ENCODE measurements around the gene PMEPA1. TPM values are rescaled to one million over a fixed set of nuclear protein-coding genes. Genes with fewer than 3 reads are reported as not detected.

PMEPA1 gene
- total and polyA plus RNA-seq, 2 experiments from 2014 or later = 7.3 to 15.4 TPM

DNA sequence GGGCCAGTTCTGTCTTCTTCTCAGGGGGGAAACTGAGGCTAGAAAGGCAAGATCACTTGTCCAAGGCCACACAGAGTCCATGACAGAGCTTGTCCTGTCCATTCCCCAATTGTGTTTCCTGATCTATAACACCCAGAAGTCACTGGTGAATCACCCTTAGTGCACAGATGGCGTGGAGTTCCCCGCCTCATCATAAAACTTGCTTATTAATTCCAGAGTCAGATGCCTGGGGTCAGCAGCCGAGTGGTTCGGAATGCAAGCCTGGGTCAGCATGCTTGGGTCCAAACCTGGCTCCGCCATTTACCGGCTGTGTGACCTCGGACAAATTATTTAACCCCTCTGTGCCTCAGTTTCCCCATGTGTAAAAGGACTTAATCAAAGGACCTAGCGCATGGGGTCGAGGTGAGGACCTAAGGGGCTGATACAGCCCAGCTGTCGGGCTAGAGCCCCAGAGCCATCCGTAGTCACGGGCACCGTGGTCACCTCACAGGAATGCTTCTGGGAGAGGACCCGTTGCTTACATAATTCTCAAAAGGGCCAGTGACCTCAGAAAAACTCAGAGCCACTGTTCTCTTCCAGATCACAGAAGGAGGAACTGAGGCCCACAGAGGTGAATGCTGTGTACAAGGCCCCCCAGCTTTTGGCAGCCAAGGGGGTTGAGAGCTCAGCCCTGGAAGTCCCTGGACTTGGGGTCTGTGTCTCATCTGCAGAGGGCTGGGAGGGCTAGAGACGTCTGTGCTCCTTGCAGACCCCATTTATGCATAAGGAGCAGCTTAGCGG is 88.2 kb downstream of the PMEPA1 start:
- peaks cover 9% of the 10 kb centered on the region for H3K4me1 Mint-ChIP-seq
- H2AFZ ChIP-seq = no peak overlapping the region
- no peaks in the 10 kb centered on the region for H3F3A ChIP-seq (replicated peaks; ENCODE audit: low read depth)
- TF ChIP-seq EZH2phosphoT487 (IDR thresholded peaks at IDR 0.05; ENCODE audit: unreplicated experiment) = no peak
- TF ChIP-seq STAT1 (IDR thresholded peaks at IDR 0.05; ENCODE audit: unreplicated experiment) = no peak
- TF ChIP-seq ZNF331 (CRISPR knock-in tag; IDR thresholded peaks at IDR 0.05; ENCODE audit: low read depth) = no peak
- TF ChIP-seq POLR2AphosphoS5 (IDR thresholded peaks at IDR 0.05; ENCODE audit: low read depth) = no peak
- TF ChIP-seq, protein P1, sequence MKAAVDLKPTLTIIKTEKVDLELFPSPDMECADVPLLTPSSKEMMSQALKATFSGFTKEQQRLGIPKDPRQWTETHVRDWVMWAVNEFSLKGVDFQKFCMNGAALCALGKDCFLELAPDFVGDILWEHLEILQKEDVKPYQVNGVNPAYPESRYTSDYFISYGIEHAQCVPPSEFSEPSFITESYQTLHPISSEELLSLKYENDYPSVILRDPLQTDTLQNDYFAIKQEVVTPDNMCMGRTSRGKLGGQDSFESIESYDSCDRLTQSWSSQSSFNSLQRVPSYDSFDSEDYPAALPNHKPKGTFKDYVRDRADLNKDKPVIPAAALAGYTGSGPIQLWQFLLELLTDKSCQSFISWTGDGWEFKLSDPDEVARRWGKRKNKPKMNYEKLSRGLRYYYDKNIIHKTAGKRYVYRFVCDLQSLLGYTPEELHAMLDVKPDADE (IDR thresholded peaks at IDR 0.05) = no peak
- TF ChIP-seq ZNF114 (CRISPR knock-in tag; IDR thresholded peaks at IDR 0.05) = no peak
- TF ChIP-seq, protein P2, sequence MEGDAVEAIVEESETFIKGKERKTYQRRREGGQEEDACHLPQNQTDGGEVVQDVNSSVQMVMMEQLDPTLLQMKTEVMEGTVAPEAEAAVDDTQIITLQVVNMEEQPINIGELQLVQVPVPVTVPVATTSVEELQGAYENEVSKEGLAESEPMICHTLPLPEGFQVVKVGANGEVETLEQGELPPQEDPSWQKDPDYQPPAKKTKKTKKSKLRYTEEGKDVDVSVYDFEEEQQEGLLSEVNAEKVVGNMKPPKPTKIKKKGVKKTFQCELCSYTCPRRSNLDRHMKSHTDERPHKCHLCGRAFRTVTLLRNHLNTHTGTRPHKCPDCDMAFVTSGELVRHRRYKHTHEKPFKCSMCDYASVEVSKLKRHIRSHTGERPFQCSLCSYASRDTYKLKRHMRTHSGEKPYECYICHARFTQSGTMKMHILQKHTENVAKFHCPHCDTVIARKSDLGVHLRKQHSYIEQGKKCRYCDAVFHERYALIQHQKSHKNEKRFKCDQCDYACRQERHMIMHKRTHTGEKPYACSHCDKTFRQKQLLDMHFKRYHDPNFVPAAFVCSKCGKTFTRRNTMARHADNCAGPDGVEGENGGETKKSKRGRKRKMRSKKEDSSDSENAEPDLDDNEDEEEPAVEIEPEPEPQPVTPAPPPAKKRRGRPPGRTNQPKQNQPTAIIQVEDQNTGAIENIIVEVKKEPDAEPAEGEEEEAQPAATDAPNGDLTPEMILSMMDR (conservative IDR thresholded peaks at IDR 0.05; ENCODE audit: low read depth in 2 of 2) = no peak
- TF ChIP-seq NANOG (IDR thresholded peaks at IDR 0.05; ENCODE audit: borderline replicate concordance) = no peak
- TF ChIP-seq CREB1 (CRISPR knock-in tag; IDR thresholded peaks at IDR 0.05; ENCODE audit: low read depth) = no peak
- DNase-seq (ENCODE audit: low spot score) = no peak
- H3K4me3 ChIP-seq = no peak overlapping the region
- no peaks in the 10 kb centered on the region; the same call in 1 of the 3 replicates for H3K36me3 Mint-ChIP-seq (ENCODE audit: low read depth)
- H3K9me2 ChIP-seq (ENCODE audit: insufficient read depth) = peaks cover 8% of the 10 kb centered on the region; the same call in 1 of the 2 replicates
- H4K20me1 ChIP-seq (replicated peaks; ENCODE audit: insufficient read depth) = no peaks in the 10 kb centered on the region
- H3K4me3 Mint-ChIP-seq = no peak overlapping the region
- H3K27me3 Mint-ChIP-seq (ENCODE audit: insufficient read depth, low read depth, poor library complexity) = peaks cover 4% of the 10 kb centered on the region
- H3K4me1 ChIP-seq (ENCODE audit: insufficient read depth) = peaks cover 5% of the 10 kb centered on the region
- no peak for ATAC-seq
- H3K36me3 ChIP-seq (ENCODE audit: insufficient read depth) = no peaks in the 10 kb centered on the region
- H3K27me3 ChIP-seq (ENCODE audit: insufficient read depth) = no peaks in the 10 kb centered on the region
- no peak overlapping the region for H3K27ac ChIP-seq (ENCODE audit: low read depth)
- H3K27ac Mint-ChIP-seq = no peak overlapping the region
- H3K9me3 Mint-ChIP-seq = peaks cover 10% of the 10 kb centered on the region; the same call in 2 of the 3 replicates
- no peaks in the 10 kb centered on the region for H3K79me2 ChIP-seq (replicated peaks; ENCODE audit: insufficient read depth)
- no peak overlapping the region for H3K4me2 ChIP-seq

DNA sequence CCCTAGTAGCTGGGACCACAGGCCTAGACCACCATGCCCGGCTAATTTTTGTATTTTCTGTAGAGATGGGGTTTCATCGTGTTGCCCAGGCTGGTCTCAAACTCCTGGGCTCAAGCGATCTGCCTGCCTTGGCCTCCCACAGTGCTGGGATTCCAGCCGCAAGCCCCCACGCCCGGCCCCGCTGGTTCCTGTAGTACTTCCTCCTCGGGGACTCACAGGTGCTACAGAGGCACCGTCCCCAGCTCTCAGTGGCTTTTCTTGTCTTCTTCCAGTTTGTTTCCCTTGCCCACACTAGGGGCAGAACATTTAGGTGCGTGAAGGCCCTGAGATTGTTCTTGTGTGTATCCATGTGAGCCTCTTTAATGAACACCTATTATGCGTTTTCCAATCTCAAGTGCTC is 88.8 kb downstream of the PMEPA1 start:
- no peaks in the 10 kb centered on the region for H3K36me3 ChIP-seq (ENCODE audit: insufficient read depth)
- H3K4me1 Mint-ChIP-seq = peaks cover 4% of the 10 kb centered on the region
- no peaks in the 10 kb centered on the region for H3F3A ChIP-seq (replicated peaks; ENCODE audit: low read depth)
- H3K27ac Mint-ChIP-seq = no peak overlapping the region
- TF ChIP-seq NANOG (IDR thresholded peaks at IDR 0.05; ENCODE audit: borderline replicate concordance) = no peak
- no peak for TF ChIP-seq JUNB (IDR thresholded peaks at IDR 0.05; ENCODE audit: unreplicated experiment)
- no peak for TF ChIP-seq CREB1 (CRISPR knock-in tag; IDR thresholded peaks at IDR 0.05; ENCODE audit: low read depth)
- TF ChIP-seq EZH2phosphoT487 (IDR thresholded peaks at IDR 0.05; ENCODE audit: unreplicated experiment) = no peak
- TF ChIP-seq, protein P1 (IDR thresholded peaks at IDR 0.05) = no peak
- no peak for TF ChIP-seq POLR2AphosphoS5 (IDR thresholded peaks at IDR 0.05; ENCODE audit: low read depth)
- no peak for TF ChIP-seq STAT1 (IDR thresholded peaks at IDR 0.05; ENCODE audit: unreplicated experiment)
- TF ChIP-seq ZNF331 (CRISPR knock-in tag; IDR thresholded peaks at IDR 0.05; ENCODE audit: low read depth) = no peak
- TF ChIP-seq, protein P2 (conservative IDR thresholded peaks at IDR 0.05; ENCODE audit: low read depth in 2 of 2) = no peak
- TF ChIP-seq, protein P3, sequence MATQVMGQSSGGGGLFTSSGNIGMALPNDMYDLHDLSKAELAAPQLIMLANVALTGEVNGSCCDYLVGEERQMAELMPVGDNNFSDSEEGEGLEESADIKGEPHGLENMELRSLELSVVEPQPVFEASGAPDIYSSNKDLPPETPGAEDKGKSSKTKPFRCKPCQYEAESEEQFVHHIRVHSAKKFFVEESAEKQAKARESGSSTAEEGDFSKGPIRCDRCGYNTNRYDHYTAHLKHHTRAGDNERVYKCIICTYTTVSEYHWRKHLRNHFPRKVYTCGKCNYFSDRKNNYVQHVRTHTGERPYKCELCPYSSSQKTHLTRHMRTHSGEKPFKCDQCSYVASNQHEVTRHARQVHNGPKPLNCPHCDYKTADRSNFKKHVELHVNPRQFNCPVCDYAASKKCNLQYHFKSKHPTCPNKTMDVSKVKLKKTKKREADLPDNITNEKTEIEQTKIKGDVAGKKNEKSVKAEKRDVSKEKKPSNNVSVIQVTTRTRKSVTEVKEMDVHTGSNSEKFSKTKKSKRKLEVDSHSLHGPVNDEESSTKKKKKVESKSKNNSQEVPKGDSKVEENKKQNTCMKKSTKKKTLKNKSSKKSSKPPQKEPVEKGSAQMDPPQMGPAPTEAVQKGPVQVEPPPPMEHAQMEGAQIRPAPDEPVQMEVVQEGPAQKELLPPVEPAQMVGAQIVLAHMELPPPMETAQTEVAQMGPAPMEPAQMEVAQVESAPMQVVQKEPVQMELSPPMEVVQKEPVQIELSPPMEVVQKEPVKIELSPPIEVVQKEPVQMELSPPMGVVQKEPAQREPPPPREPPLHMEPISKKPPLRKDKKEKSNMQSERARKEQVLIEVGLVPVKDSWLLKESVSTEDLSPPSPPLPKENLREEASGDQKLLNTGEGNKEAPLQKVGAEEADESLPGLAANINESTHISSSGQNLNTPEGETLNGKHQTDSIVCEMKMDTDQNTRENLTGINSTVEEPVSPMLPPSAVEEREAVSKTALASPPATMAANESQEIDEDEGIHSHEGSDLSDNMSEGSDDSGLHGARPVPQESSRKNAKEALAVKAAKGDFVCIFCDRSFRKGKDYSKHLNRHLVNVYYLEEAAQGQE (IDR thresholded peaks at IDR 0.05; ENCODE audit: unreplicated experiment) = no peak
- TF ChIP-seq ZNF114 (CRISPR knock-in tag; IDR thresholded peaks at IDR 0.05) = no peak
- TF ChIP-seq EZH2 (IDR thresholded peaks at IDR 0.05; ENCODE audit: low read depth, unreplicated experiment) = no peak
- no peak overlapping the region for H3K4me3 Mint-ChIP-seq
- H4K20me1 ChIP-seq (replicated peaks; ENCODE audit: insufficient read depth) = no peaks in the 10 kb centered on the region
- H3K27me3 ChIP-seq (ENCODE audit: insufficient read depth) = no peaks in the 10 kb centered on the region
- no peak for ATAC-seq
- no peak overlapping the region for H2AFZ ChIP-seq
- peaks cover 4% of the 10 kb centered on the region for H3K27me3 Mint-ChIP-seq (ENCODE audit: insufficient read depth, low read depth, poor library complexity)
- H3K4me2 ChIP-seq = no peak overlapping the region
- H3K27ac ChIP-seq (ENCODE audit: low read depth) = no peak overlapping the region
- no peaks in the 10 kb centered on the region for H3K4me1 ChIP-seq (ENCODE audit: insufficient read depth)
- H3K9me3 Mint-ChIP-seq = peaks cover 10% of the 10 kb centered on the region; the same call in 2 of the 3 replicates
- DNase-seq (ENCODE audit: low spot score) = no peak
- no peaks in the 10 kb centered on the region for H3K79me2 ChIP-seq (replicated peaks; ENCODE audit: insufficient read depth)
- no peak overlapping the region for H3K4me3 ChIP-seq
- no peaks in the 10 kb centered on the region; the same call in 1 of the 3 replicates for H3K36me3 Mint-ChIP-seq (ENCODE audit: low read depth)
- peaks cover 8% of the 10 kb centered on the region; the same call in 1 of the 2 replicates for H3K9me2 ChIP-seq (ENCODE audit: insufficient read depth)

Data from GM23338 (cell line).